Measurements from ENCODE around the gene THSD4. TPM values are rescaled to one million over a fixed set of nuclear protein-coding genes. Genes with fewer than 3 reads are reported as not detected.
A peak's percentile ranks its signal among the peaks of the same experiment; 100 is the strongest.

The THSD4 gene
- total RNA-seq, 4 donors from 2014 or later = 2.7 to 49.2 (median 15.8) TPM

DNA sequence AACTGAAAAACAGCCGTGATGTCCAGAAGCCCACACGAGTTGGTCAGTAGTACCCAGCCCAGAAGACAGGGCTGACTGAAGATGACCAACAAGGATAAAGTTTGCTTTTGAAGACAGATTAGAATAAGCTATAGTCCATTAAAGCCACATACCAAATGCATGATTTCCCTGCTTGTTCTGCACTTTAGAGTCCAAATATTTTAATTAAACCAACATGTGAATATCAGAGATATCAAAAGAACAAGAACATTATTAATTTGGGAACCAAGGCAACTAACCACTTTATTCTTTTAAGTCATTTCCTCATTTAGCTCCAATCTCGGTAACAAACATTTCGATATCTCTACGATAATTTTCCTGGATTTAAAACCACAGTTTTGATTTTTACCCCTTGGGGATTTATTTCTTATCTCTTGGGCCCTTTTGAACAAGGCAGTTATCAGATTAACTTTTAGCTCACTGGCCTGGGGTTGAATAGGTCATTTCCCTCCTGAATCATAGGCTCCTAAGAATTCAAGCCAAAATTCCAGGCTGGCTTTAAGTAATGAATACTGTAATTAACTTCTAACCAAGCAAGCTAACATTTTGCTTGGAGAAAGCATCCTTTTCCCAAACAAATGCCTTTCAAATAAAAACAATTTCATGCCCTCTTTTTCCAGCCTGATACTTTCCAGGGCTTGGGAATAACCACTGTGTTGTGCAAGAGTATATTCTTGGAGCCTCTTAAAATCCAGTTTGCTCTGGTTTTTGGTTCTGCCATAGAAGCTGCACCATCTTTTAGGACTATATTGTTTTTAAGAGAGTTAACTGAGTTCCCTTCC lies 592.2 kb downstream of the THSD4 start:
- no peak for TF ChIP-seq CTCF (IDR thresholded peaks at IDR 0.05)
- peak; percentile 62 for ATAC-seq (ENCODE audit: low FRiP score)
- no peak for DNase-seq (ENCODE audit: low spot score)

GRCh38 chr15:71708051-71708429 lies 592.8 kb downstream of the THSD4 start:
- no peak for TF ChIP-seq CTCF (IDR thresholded peaks at IDR 0.05)
- DNase-seq (ENCODE audit: low spot score) (no peak), ATAC-seq (ENCODE audit: low FRiP score) (no peak)

DNA sequence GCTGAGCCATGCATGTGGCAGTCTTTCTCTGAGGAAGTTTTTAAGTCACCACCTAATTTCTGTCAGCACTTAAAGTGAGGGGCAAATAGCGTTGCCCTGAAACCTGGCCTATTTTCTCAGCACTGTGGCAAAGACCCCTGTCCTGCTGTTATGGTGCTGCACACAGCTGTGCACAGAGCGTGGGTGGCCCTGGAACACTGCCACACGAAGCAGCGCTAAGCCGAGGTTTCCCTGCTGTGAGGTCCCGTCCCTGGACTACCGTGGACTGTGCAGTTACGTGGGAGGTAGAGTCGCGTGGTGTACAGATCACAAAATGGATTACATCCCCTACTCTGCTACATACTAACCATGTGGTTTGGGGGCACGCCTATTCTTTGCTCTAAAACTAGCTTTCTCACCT lies 593.5 kb downstream of the THSD4 start:
- no peak for ATAC-seq (ENCODE audit: low FRiP score)
- no peak for TF ChIP-seq CTCF (IDR thresholded peaks at IDR 0.05)
- no peak for DNase-seq (ENCODE audit: low spot score)

DNA sequence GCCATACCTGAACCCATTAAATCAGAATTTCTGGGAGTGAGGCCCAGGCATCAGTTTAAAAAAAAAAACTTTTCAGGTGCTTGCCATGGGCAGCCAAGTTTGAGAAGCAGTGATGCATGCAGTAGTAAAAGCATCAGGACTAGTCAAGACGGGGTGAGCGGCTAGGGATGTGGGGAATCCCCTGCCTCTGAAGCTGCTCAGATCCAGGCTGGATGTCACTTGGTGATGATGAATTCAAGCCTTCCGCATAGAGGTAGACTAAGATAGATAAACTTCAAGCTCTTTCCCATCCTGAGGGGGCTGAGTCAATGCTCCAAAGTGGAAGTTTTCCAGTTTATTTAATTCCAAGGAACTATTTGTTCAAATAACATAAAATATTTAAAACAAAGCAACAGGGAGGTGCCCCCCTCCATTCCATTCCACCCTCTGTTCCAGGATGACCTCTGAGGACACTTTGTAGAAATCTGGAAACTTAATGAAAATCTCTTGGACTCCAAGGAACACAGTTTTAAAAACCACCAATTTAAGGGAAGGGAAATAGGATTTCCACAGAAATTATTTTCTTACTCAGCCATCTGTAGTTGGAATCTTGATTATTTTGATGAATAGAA lies 594.6 kb downstream of the THSD4 start:
- no peak for TF ChIP-seq CTCF (IDR thresholded peaks at IDR 0.05)
- DNase-seq (ENCODE audit: low spot score) (no peak), ATAC-seq (ENCODE audit: low FRiP score) (no peak)

GRCh38 chr15:71712182-71712581 lies 596.9 kb downstream of the THSD4 start:
- ATAC-seq (ENCODE audit: low FRiP score) (no peak), DNase-seq (ENCODE audit: low spot score) (no peak)
- TF ChIP-seq CTCF (IDR thresholded peaks at IDR 0.05) = no peak

DNA sequence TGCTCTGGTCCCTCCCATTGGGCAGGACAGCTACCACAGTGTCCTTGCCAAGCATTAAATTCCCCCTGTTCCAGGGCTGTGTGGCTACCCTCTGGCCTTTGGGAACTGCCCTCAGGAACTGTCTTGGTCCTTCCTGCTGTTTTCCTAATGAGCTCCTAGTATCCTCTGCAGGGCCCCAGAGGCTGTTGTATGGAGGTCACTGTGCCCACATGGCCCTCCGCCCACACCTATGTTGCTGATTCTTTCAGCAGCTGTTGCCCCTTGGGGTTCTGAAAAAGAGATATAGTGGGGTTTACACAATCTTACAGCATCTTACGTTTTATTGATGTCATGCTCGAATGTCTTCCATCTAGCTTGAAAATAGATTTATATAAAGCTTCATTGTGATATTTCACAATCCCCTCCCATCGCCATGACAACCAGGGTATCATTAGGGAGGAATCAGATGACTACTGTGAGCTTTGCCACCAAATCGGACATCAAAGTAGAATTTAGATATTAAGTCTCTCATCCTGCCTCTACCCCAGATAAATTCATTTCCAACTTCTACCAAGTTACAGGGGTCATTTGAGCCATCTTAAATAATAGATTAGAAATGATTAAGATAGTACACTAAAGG lies 598.0 kb downstream of the THSD4 start:
- no peak for ATAC-seq (ENCODE audit: low FRiP score)
- TF ChIP-seq CTCF (IDR thresholded peaks at IDR 0.05) = no peak
- no peak for DNase-seq (ENCODE audit: low spot score)
